Measurements from ENCODE around the gene DNAJC25. TPM values are rescaled to one million over a fixed set of nuclear protein-coding genes. Genes with fewer than 3 reads are reported as not detected.

DNAJC25 gene
- polyA plus RNA-seq, 3 donors: 1.1 to 6.0 (median 1.6) TPM

DNA sequence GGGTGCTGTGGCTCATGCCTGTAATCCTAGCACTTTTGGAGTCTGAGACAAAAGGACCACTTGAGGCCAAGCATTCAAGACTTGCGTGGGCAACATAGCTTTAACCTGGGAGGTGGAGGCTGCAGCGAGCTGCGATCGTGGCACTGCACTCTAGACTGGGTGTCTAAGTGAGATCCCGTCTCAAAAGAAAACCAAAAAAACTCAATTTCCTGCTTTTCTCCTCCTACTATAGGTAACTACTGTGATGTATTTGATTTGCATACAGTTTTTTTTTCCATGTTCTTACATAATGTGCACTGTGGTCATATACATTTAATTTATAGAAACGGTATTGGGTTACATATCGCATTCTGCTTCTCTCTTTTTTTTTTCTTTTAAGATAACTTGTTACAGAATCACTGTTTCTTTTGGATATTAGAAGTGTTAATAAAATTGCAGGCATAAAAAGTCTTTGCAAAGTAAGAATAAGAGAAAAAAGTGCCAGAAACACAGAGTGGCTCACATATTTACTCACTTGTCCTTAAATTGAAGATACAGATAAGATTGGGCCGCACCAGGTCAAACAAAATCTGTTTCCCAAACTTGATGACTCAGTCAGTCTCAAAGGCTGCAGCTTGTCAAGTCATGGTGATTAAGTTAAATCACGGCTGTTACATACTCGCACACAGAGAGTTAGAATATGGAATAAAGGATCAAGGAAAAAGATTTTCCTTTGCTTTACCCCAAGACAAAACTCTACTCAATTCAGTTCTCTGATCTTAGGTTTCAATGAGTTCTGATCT, 29.7 kb upstream of the DNAJC25 start:
- no peaks in the 10 kb centered on the region for H4K20me1 ChIP-seq (ENCODE audit: insufficient read depth, low read length)
- no CpG with 5 or more reads among the region's 10 CpGs for WGBS (ENCODE audit: insufficient coverage)
- intact Hi-C loops (cut with micrococcal nuclease): no loop called here
- Mint-ChIP-seq H3K4me3 (no peak overlapping the region), H3K9me3 (peaks cover 0 to 9% (median 3%) of the 10 kb centered on the region in 7 donors), H3K27ac (no peak overlapping the region), H3K4me1 (peaks cover 27% of the 10 kb centered on the region), H3K36me3 (no peaks in the 10 kb centered on the region), H3K27me3 (ENCODE audit: low read depth in 3 of 3) (peaks cover 28 to 58% (median 41%) of the 10 kb centered on the region in 3 donors)
- H3K9me3 ChIP-seq (replicated peaks in 1 of 2; ENCODE audit: control insufficient read depth in 1 of 2, insufficient read depth in 1 of 2, low read length in 2 of 2): no peaks in the 10 kb centered on the region
- peak in 2 of 3 donors; percentile 12 to 23 for DNase-seq
- H3K9ac ChIP-seq (ENCODE audit: insufficient read depth, low read length, poor library complexity, severe bottlenecking): no peak overlapping the region
- peaks cover 15 to 25% of the 10 kb centered on the region in 2 donors for H3K4me1 ChIP-seq (ENCODE audit: control insufficient read depth in 1 of 2, insufficient read depth in 2 of 2, low read length in 2 of 2)
- H3K27me3 ChIP-seq (ENCODE audit: control insufficient read depth in 2 of 2, insufficient read depth in 2 of 2, low read length in 2 of 2): peaks cover 0 to 35% of the 10 kb centered on the region in 2 donors
- no peak overlapping the region for H3K27ac ChIP-seq (ENCODE audit: low read depth in 1 of 2, low read length in 2 of 2)
- no peak overlapping the region for H3K4me2 ChIP-seq (replicated peaks; ENCODE audit: extremely low read depth, low read length, poor library complexity, severe bottlenecking)
- H3K4me3 ChIP-seq (replicated peaks in 1 of 3; ENCODE audit: low read depth in 2 of 3, low read length in 3 of 3): no peak overlapping the region
- no peak overlapping the region for H2AFZ ChIP-seq (ENCODE audit: insufficient read depth, low read depth, low read length, poor library complexity, severe bottlenecking)
- no peaks in the 10 kb centered on the region for H3K79me2 ChIP-seq (ENCODE audit: insufficient read depth, low read length)
- TF ChIP-seq CTCF (IDR thresholded peaks at IDR 0.05): no peak
- no peaks in the 10 kb centered on the region for H3K36me3 ChIP-seq (replicated peaks in 1 of 2; ENCODE audit: control insufficient read depth in 1 of 2, insufficient read depth in 2 of 2, low read length in 2 of 2)

GRCh38 chr9:111603041-111603440, 28.1 kb upstream of the DNAJC25 start:
- Histone ChIP-seq H3K4me3 (replicated peaks in 1 of 3; ENCODE audit: low read depth in 2 of 3, low read length in 3 of 3) (no peak overlapping the region), H3K36me3 (replicated peaks in 1 of 2; ENCODE audit: control insufficient read depth in 1 of 2, insufficient read depth in 2 of 2, low read length in 2 of 2) (no peaks in the 10 kb centered on the region), H2AFZ (ENCODE audit: insufficient read depth, low read depth, low read length, poor library complexity, severe bottlenecking) (no peak overlapping the region), H3K79me2 (ENCODE audit: insufficient read depth, low read length) (no peaks in the 10 kb centered on the region), H3K9ac (ENCODE audit: insufficient read depth, low read length, poor library complexity, severe bottlenecking) (no peak overlapping the region), H3K9me3 (replicated peaks in 1 of 2; ENCODE audit: control insufficient read depth in 1 of 2, insufficient read depth in 1 of 2, low read length in 2 of 2) (no peaks in the 10 kb centered on the region), H3K27ac (ENCODE audit: low read depth in 1 of 2, low read length in 2 of 2) (no peak overlapping the region), H3K4me2 (replicated peaks; ENCODE audit: extremely low read depth, low read length, poor library complexity, severe bottlenecking) (no peak overlapping the region), H3K27me3 (ENCODE audit: control insufficient read depth in 2 of 2, insufficient read depth in 2 of 2, low read length in 2 of 2) (peaks cover 0 to 29% of the 10 kb centered on the region in 2 donors), H3K4me1 (ENCODE audit: control insufficient read depth in 1 of 2, insufficient read depth in 2 of 2, low read length in 2 of 2) (peaks cover 11 to 21% of the 10 kb centered on the region in 2 donors), H4K20me1 (ENCODE audit: insufficient read depth, low read length) (no peaks in the 10 kb centered on the region)
- no CpG with 5 or more reads among the region's 4 CpGs for WGBS (ENCODE audit: insufficient coverage)
- peaks cover 0 to 8% (median 3%) of the 10 kb centered on the region in 7 donors for H3K9me3 Mint-ChIP-seq
- no peaks in the 10 kb centered on the region for H3K36me3 Mint-ChIP-seq
- no peak for TF ChIP-seq CTCF (IDR thresholded peaks at IDR 0.05)
- peaks cover 22% of the 10 kb centered on the region for H3K4me1 Mint-ChIP-seq
- peak overlapping the region in 1 of 2 donors; percentile 20 for H3K4me3 Mint-ChIP-seq
- H3K27me3 Mint-ChIP-seq (ENCODE audit: low read depth in 3 of 3): peaks cover 31 to 58% (median 41%) of the 10 kb centered on the region in 3 donors
- peak overlapping the region in 1 of 7 donors; percentile 31 for H3K27ac Mint-ChIP-seq
- DNase-seq: no peak
- intact Hi-C loops (cut with micrococcal nuclease): no loop called here

Data from CD14-positive monocyte (primary cell).